22Rv1 (cell line): Measurements from ENCODE around the gene MOK.

Experiments
- CTCF ChIP-seq: fragments of 450-650 bp; IDR thresholded peaks from 2 replicates; pipeline ENCODE4 v1.5.1; 2017; ENCODE audit warnings: mild to moderate bottlenecking
- ZFX ChIP-seq: fragments of 450-650 bp; IDR thresholded peaks from 2 replicates; pipeline ENCODE4 v1.6.1; 2017; ENCODE audit warnings: antibody characterized with exemption, borderline replicate concordance

- TF ChIP-seq CTCF, result no peak
- TF ChIP-seq ZFX, result no peak
These were observed 41.7 kb upstream of the MOK start for GRCh38 chr14:102346645-102347044.
